NCI-H446 (cell line): ENCODE results near the gene PAPOLB.

Experiments used
- DNase-seq, 2 experiments: peaks; one replicate each; lab custom pipeline; 2025; lab: John Stamatoyannopoulos, UW

The PAPOLB gene

GRCh38 chr7:4841836-4842235 lies 20.0 kb downstream of the PAPOLB start:
- DNase-seq: no peak

GRCh38 chr7:4841007-4841784 lies 20.6 kb downstream of the PAPOLB start:
- DNase-seq: no peak

- DNase-seq: peak in 1 of 2 experiments; percentile 13
Measured at GRCh38 chr7:4840079-4840501, 21.7 kb downstream of the PAPOLB start.

GRCh38 chr7:4838626-4839334 lies 23.1 kb downstream of the PAPOLB start:
- DNase-seq: no peak

- DNase-seq: peak in 1 of 2 experiments; percentile 27
Measured at GRCh38 chr7:4837803-4838625, 23.8 kb downstream of the PAPOLB start.

GRCh38 chr7:4837041-4837802 lies 24.6 kb downstream of the PAPOLB start:
- DNase-seq: no peak

- no peak for DNase-seq
Measured at GRCh38 chr7:4836206-4836661, 25.6 kb downstream of the PAPOLB start.

GRCh38 chr7:4835398-4836205 lies 26.2 kb downstream of the PAPOLB start:
- DNase-seq: no peak

GRCh38 chr7:4834601-4835397 lies 27.0 kb downstream of the PAPOLB start:
- DNase-seq: no peak

GRCh38 chr7:4833691-4834600 lies 27.9 kb downstream of the PAPOLB start:
- no peak for DNase-seq

- no peak for DNase-seq
Measured at GRCh38 chr7:4833176-4833575, 28.7 kb downstream of the PAPOLB start.

- DNase-seq: no peak
Measured at GRCh38 chr7:4832711-4833110, 29.1 kb downstream of the PAPOLB start.

GRCh38 chr7:4831723-4832495 lies 29.9 kb downstream of the PAPOLB start:
- DNase-seq: no peak

- peak in 1 of 2 experiments; percentile 56 for DNase-seq
Measured at GRCh38 chr7:4830176-4830575, 31.7 kb downstream of the PAPOLB start.

GRCh38 chr7:4828720-4829383 lies 33.0 kb downstream of the PAPOLB start:
- no peak for DNase-seq

GRCh38 chr7:4825081-4825480 lies 36.7 kb downstream of the PAPOLB start:
- DNase-seq: no peak

- DNase-seq: no peak
Measured at GRCh38 chr7:4824120-4824775, 37.6 kb downstream of the PAPOLB start.
